ENCODE data around the gene CSF3R. TPM values are rescaled to one million over a fixed set of nuclear protein-coding genes. Genes with fewer than 3 reads are reported as not detected.

The CSF3R gene
- total RNA-seq, 4 donors from 2014 or later, result 18.9 to 258 (median 41.8) TPM

- TF ChIP-seq CTCF (IDR thresholded peaks at IDR 0.05), result no peak
- DNase-seq (ENCODE audit: low spot score), result no peak
- no peak for ATAC-seq (ENCODE audit: low FRiP score)
Observed at GRCh38 chr1:36520771-36521420, 38.2 kb upstream of the CSF3R start.

- DNase-seq (ENCODE audit: low spot score) (no peak), ATAC-seq (ENCODE audit: low FRiP score) (no peak)
- TF ChIP-seq CTCF (IDR thresholded peaks at IDR 0.05), result no peak
Observed at GRCh38 chr1:36520056-36520455, 37.3 kb upstream of the CSF3R start.

- no peak for ATAC-seq (ENCODE audit: low FRiP score)
- no peak for DNase-seq (ENCODE audit: low spot score)
- no peak for TF ChIP-seq CTCF (IDR thresholded peaks at IDR 0.05)
Observed at GRCh38 chr1:36517011-36517771, 34.5 kb upstream of the CSF3R start.

- no peak for TF ChIP-seq CTCF (IDR thresholded peaks at IDR 0.05)
- DNase-seq (ENCODE audit: low spot score), result no peak
- ATAC-seq (ENCODE audit: low FRiP score), result peak; percentile 39
Observed at GRCh38 chr1:36516372-36517010, 33.8 kb upstream of the CSF3R start.

GRCh38 chr1:36515315-36516138 is 32.8 kb upstream of the CSF3R start:
- ATAC-seq (ENCODE audit: low FRiP score) (no peak), DNase-seq (ENCODE audit: low spot score) (no peak)
- TF ChIP-seq CTCF (IDR thresholded peaks at IDR 0.05), result no peak

GRCh38 chr1:36514501-36514900 is 31.8 kb upstream of the CSF3R start:
- DNase-seq (ENCODE audit: low spot score), result no peak
- ATAC-seq (ENCODE audit: low FRiP score), result no peak
- no peak for TF ChIP-seq CTCF (IDR thresholded peaks at IDR 0.05)

All from omental fat pad (tissue), 4 donors.